Erythroblast (primary cell): ENCODE data around the gene RHOG.

ENCODE experiments used
- GATA1 ChIP-seq: IDR thresholded peaks from 2 replicates; pipeline ENCODE4 v1.6.1; 2011; ENCODE audit warnings: low read depth, mild to moderate bottlenecking, control low read depth, low read length, moderate library complexity
- POLR2A ChIP-seq: IDR thresholded peaks from 2 replicates; pipeline ENCODE4 v1.6.1; 2011; ENCODE audit warnings: mild to moderate bottlenecking, low read length

DNA sequence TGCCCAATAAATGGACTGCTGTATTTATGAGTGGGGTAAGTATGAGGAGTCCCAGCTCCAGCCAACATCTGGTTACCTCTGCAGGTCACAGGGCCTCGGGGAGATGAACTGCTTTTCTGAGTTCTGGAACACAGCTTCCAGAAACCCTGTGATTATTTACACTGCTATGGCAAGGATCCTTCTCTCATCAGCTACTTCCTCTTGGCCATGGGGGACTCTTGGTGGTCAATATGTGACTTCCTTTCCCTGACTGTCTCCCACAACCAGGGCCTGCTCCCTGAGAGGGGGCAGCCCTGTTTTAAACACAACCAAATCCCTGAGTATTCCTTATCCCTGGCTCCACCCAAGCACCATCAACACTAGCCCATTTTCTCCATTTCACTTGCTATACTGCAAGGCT, 10.0 kb downstream of the RHOG start:
- TF ChIP-seq POLR2A (no peak), GATA1 (no peak)
